Panc1 (cell line): ENCODE data around the gene SRRM3. TPM values are rescaled to one million over a fixed set of nuclear protein-coding genes. Genes with fewer than 3 reads are reported as not detected.
"Not testable (repeated sequence)": the region's sequence is repeated elsewhere in the genome, so short reads cannot be mapped to it uniquely, and the experiment has no call there.

ENCODE experiments used
- ATAC-seq: fragments of 200-7000 bp; cut with Tn5 transposase; 2 replicates; pipeline ENCODE4 v1.9.1; 2020; ENCODE audit warnings: mild to moderate bottlenecking, moderate library complexity
- BruUV-seq: library from RNA; stranded (reverse); fragments of 400-500 nt; replicated peaks from 2 replicates; lab custom pipeline; 2021; lab: Mats Ljungman, UMichigan
- CTCF ChIA-PET: fragments of 300-600 bp; sonication (Branson Sonifier 250); formaldehyde crosslinking; loops from one replicate; lab custom pipeline; 2022; ENCODE audit warnings: antibody characterized with exemption; lab: Charles Lee
- POLR2A ChIA-PET: fragments of 300-600 bp; sonication (Branson Sonifier 250); formaldehyde crosslinking; loops from one replicate; lab custom pipeline; 2022; ENCODE audit warnings: antibody characterized with exemption; lab: Charles Lee
- DNase-seq: peaks from one replicate; pipeline ENCODE4 v3.0.0-alpha.2; 2010; ENCODE audit warnings: low read depth, low spot score
- H3K27ac ChIP-seq: 2 replicates; pipeline ENCODE4 v1.5.1; 2011; ENCODE audit warnings: mild to moderate bottlenecking, low read length, inconsistent platforms
- H3K27me3 ChIP-seq: fragments of 200-500 bp; sonication (Bioruptor generic); 2 replicates; pipeline ENCODE4 v1.6.0; 2014; ENCODE audit warnings: low read length, inconsistent platforms; ENCODE audit not compliant: control insufficient read depth, insufficient read depth
- H3K36me3 ChIP-seq: fragments of 200-500 bp; sonication (Bioruptor generic); 2 replicates; pipeline ENCODE4 v1.5.1; 2014; ENCODE audit warnings: inconsistent platforms, mild to moderate bottlenecking, low read length, moderate library complexity; ENCODE audit not compliant: control insufficient read depth, insufficient read depth
- H3K4me1 ChIP-seq: 2 replicates; pipeline ENCODE4 v1.5.1; 2011; ENCODE audit warnings: inconsistent platforms, mild to moderate bottlenecking, low read length, moderate library complexity; ENCODE audit not compliant: control insufficient read depth, insufficient read depth
- H3K4me3 ChIP-seq, 2 experiments: 2 replicates each; pipeline ENCODE4 v1.5.1; 2011 to 2012; ENCODE audit warnings: low read depth in 2 of 2, low read length in 2 of 2, mild to moderate bottlenecking in 2 of 2, inconsistent platforms in 1 of 2, moderate library complexity in 1 of 2
- H3K9me3 ChIP-seq: fragments of 200-500 bp; sonication (Bioruptor generic); 2 replicates; pipeline ENCODE4 v1.5.1; 2014; ENCODE audit warnings: low read depth, mild to moderate bottlenecking, inconsistent platforms, low read length, moderate library complexity; ENCODE audit not compliant: control insufficient read depth, insufficient read depth
- CTCF ChIP-seq: fragments of 450-650 bp; IDR thresholded peaks from 2 replicates; pipeline ENCODE4 v1.5.1; 2017; ENCODE audit warnings: mild to moderate bottlenecking
- POLR2AphosphoS5 ChIP-seq: IDR thresholded peaks from 2 replicates; pipeline ENCODE4 v1.6.1; 2012; ENCODE audit warnings: mild to moderate bottlenecking, low read depth, low read length, moderate library complexity
- REST ChIP-seq, 2 experiments: IDR thresholded peaks; 2 replicates each; pipeline ENCODE4 v1.6.1; 2011 to 2012; ENCODE audit warnings: low read depth in 2 of 2, control low read depth in 1 of 2, low read length in 1 of 2, mild to moderate bottlenecking in 1 of 2, moderate library complexity in 1 of 2; ENCODE audit not compliant: insufficient read depth in 1 of 2
- SIN3A ChIP-seq: IDR thresholded peaks from 2 replicates; pipeline ENCODE4 v1.6.1; 2012; ENCODE audit warnings: low read depth, mild to moderate bottlenecking, low read length, moderate library complexity, borderline replicate concordance; ENCODE audit not compliant: insufficient read depth
- TCF7L2 ChIP-seq: IDR thresholded peaks from 2 replicates; pipeline ENCODE4 v1.6.1; 2011; ENCODE audit warnings: mild to moderate bottlenecking, low read depth, low read length, inconsistent platforms
- in situ Hi-C: cut with HindIII; loops from 2 replicates; pipeline ENCODE4 v1.10.0; 2016; ENCODE audit warnings: low sequenced_read_pairs, low pct_unique_long_range_greater_than_20kb
- intact Hi-C: fragments of 100-400 bp; cut with micrococcal nuclease; formaldehyde crosslinking; loops from one replicate; pipeline ENCODE4 v1.10.0; 2022; ENCODE audit not compliant: unreplicated experiment
- total RNA-seq: library from RNA; stranded (reverse); gene quantifications from one replicate; pipeline ENCODE4 v1.2.1, GENCODE V29; 2021; ENCODE audit not compliant: unreplicated experiment

The SRRM3 gene
- total RNA-seq, 1 experiment from 2014 or later: 8.5 TPM

GRCh38 chr7:76173566-76174205 is 28.0 kb upstream of the SRRM3 start:
- Histone ChIP-seq H3K4me3 (no peak overlapping the region), H3K27me3 (no peaks in the 10 kb centered on the region), H3K4me1 (no peaks in the 10 kb centered on the region), H3K27ac (no peak overlapping the region), H3K36me3 (no peaks in the 10 kb centered on the region), H3K9me3 (no peaks in the 10 kb centered on the region)
- TF ChIP-seq SIN3A: no peak
- TF ChIP-seq POLR2AphosphoS5: no peak
- no peak for TF ChIP-seq REST (IDR thresholded peaks at IDR 0.05; ENCODE audit: insufficient read depth in 1 of 2, low read depth in 2 of 2, low read length in 1 of 2)
- TF ChIP-seq TCF7L2: no peak
- no peak for TF ChIP-seq CTCF
- ChIA-PET CTCF (no interaction called here), POLR2A (no interaction called here)
- no TSS peak for BruUV-seq
- in situ Hi-C loops: no loop called here
- intact Hi-C loops: no loop called here
- DNase-seq: no peak
- no peak for ATAC-seq

- DNase-seq, H3K9me3 ChIP-seq, H3K36me3 ChIP-seq, H3K27ac ChIP-seq, in situ Hi-C loops, ATAC-seq, H3K4me3 ChIP-seq, intact Hi-C loops, BruUV-seq, H3K27me3 ChIP-seq, POLR2A ChIA-PET, H3K4me1 ChIP-seq: not testable (repeated sequence)
- CTCF ChIA-PET: interaction anchor here (0.9 to 2.4 kb wide), 2 partner anchors 33 to 86 kb away, joined by 4 to 18 read pairs; no protein-coding TSS in a partner anchor
Observed at GRCh38 chr7:76176951-76177350, 24.7 kb upstream of the SRRM3 start.

- H3K9me3 ChIP-seq: no peaks in the 10 kb centered on the region
- POLR2A ChIA-PET: interaction anchor here (0.7 kb wide), 1 partner anchor 145 kb away, joined by 3 read pairs; no protein-coding TSS in a partner anchor
- no peak overlapping the region for H3K4me3 ChIP-seq
- BruUV-seq: no TSS peak
- CTCF ChIA-PET: no interaction called here
- intact Hi-C loops (loop anchor here (2.0 kb wide), 2 partner anchors 83 to 135 kb away; no protein-coding TSS in a partner anchor), in situ Hi-C loops (no loop called here)
- ATAC-seq (no peak), DNase-seq (no peak)
- no peaks in the 10 kb centered on the region for H3K27me3 ChIP-seq
- no peaks in the 10 kb centered on the region for H3K36me3 ChIP-seq
- no peak for TF ChIP-seq SIN3A
- no peak for TF ChIP-seq TCF7L2
- TF ChIP-seq POLR2AphosphoS5: no peak
- no peak for TF ChIP-seq CTCF
- TF ChIP-seq REST (IDR thresholded peaks at IDR 0.05; ENCODE audit: insufficient read depth in 1 of 2, low read depth in 2 of 2, low read length in 1 of 2): no peak
- no peak overlapping the region for H3K27ac ChIP-seq
- H3K4me1 ChIP-seq: no peaks in the 10 kb centered on the region
Observed at GRCh38 chr7:76179686-76180085, 22.0 kb upstream of the SRRM3 start.
